ENCODE measurements around the gene HECW1. TPM values are rescaled to one million over a fixed set of nuclear protein-coding genes. Genes with fewer than 3 reads are reported as not detected.

The HECW1 gene
- total RNA-seq, 1 donor from 2014 or later, result 0.11 TPM

DNA sequence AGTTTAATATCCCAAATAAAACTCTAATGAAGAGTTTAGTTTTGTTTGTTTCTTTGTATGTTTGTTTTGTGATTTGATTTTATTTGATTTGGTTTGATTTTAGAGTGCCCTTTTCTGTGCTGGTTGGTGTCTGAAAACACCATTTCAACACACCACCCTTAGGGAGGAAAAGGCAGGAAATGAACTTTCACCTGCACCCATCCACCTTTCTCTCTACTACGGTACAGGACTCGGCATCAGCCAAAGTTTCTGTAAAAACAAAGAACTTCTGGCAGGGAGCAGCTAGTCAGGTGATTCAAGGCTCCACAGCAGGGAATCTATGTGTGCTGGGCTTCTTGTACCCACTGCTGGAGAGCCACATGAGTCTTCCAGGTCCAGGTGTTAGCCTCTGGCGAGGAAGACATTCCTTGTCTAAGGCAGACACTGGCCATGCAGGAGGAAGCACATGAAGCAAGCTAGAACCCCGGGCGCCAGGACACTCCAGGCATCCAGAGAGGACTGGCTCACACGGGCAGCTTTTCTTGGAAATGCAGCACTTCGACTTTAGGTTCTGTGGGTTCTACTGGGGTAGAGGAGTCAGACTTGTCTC lies 448.4 kb downstream of the HECW1 start:
- no peaks in the 10 kb centered on the region for H3K27me3 ChIP-seq
- DNase-seq (ENCODE audit: low spot score), result no peak
- H3K79me2 ChIP-seq (ENCODE audit: low read depth), result no peaks in the 10 kb centered on the region
- no peaks in the 10 kb centered on the region for H3K9me3 ChIP-seq (ENCODE audit: low read depth)
- Mint-ChIP-seq H3K4me1 (peaks cover 3% of the 10 kb centered on the region), H3K27me3 (ENCODE audit: insufficient read depth, low read depth) (peaks cover 3% of the 10 kb centered on the region), H3K36me3 (no peaks in the 10 kb centered on the region), H3K4me3 (no peak overlapping the region), H3K9me3 (no peaks in the 10 kb centered on the region), H3K27ac (no peak overlapping the region)
- H3F3A ChIP-seq (ENCODE audit: low read depth), result peaks cover 4% of the 10 kb centered on the region
- no peaks in the 10 kb centered on the region for H3K36me3 ChIP-seq
- no peak for TF ChIP-seq EZH2 (IDR thresholded peaks at IDR 0.05)
- H4K20me1 ChIP-seq (ENCODE audit: low read depth), result no peaks in the 10 kb centered on the region
- H3K27ac ChIP-seq, result no peak overlapping the region
- no peak overlapping the region for H2AFZ ChIP-seq (replicated peaks)
- H3K4me3 ChIP-seq, result no peak overlapping the region
- H3K4me2 ChIP-seq, result no peak overlapping the region
- no peak overlapping the region for H3K9ac ChIP-seq
- peaks cover 1% of the 10 kb centered on the region for H3K4me1 ChIP-seq

DNA sequence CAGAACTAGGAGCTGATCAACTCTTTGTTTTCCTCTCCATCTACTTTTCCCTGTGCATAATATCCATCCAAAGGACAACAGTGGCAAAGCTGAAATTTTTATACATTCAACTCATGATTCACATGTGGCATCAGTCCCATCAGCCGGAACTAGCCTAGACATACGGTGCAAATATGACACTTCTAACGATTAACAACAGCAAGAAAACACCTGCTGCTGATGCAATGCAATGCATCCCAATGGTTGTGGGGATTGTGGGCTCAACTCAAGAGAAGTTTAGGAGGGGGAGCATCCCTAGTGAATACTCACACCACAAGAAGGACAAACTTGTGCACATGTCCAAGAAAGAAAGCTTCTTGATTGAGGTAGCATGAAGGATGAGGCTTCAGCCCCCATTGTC lies 449.9 kb downstream of the HECW1 start:
- peaks cover 3% of the 10 kb centered on the region for H3K27me3 Mint-ChIP-seq (ENCODE audit: insufficient read depth, low read depth)
- Histone ChIP-seq H3F3A (ENCODE audit: low read depth) (no peaks in the 10 kb centered on the region), H3K36me3 (no peaks in the 10 kb centered on the region), H2AFZ (replicated peaks) (no peak overlapping the region), H3K4me1 (no peaks in the 10 kb centered on the region), H3K4me3 (no peak overlapping the region), H4K20me1 (ENCODE audit: low read depth) (no peaks in the 10 kb centered on the region), H3K79me2 (ENCODE audit: low read depth) (no peaks in the 10 kb centered on the region), H3K27me3 (no peaks in the 10 kb centered on the region), H3K27ac (no peak overlapping the region), H3K4me2 (no peak overlapping the region), H3K9me3 (ENCODE audit: low read depth) (no peaks in the 10 kb centered on the region), H3K9ac (no peak overlapping the region)
- no peak overlapping the region for H3K27ac Mint-ChIP-seq
- H3K4me3 Mint-ChIP-seq, result no peak overlapping the region
- no peak for DNase-seq (ENCODE audit: low spot score)
- H3K4me1 Mint-ChIP-seq, result no peaks in the 10 kb centered on the region
- no peaks in the 10 kb centered on the region for H3K9me3 Mint-ChIP-seq
- TF ChIP-seq EZH2 (IDR thresholded peaks at IDR 0.05) (no peak), EZH2phosphoT487 (IDR thresholded peaks at IDR 0.05) (no peak)
- TF ChIP-seq, protein P1, sequence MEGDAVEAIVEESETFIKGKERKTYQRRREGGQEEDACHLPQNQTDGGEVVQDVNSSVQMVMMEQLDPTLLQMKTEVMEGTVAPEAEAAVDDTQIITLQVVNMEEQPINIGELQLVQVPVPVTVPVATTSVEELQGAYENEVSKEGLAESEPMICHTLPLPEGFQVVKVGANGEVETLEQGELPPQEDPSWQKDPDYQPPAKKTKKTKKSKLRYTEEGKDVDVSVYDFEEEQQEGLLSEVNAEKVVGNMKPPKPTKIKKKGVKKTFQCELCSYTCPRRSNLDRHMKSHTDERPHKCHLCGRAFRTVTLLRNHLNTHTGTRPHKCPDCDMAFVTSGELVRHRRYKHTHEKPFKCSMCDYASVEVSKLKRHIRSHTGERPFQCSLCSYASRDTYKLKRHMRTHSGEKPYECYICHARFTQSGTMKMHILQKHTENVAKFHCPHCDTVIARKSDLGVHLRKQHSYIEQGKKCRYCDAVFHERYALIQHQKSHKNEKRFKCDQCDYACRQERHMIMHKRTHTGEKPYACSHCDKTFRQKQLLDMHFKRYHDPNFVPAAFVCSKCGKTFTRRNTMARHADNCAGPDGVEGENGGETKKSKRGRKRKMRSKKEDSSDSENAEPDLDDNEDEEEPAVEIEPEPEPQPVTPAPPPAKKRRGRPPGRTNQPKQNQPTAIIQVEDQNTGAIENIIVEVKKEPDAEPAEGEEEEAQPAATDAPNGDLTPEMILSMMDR (IDR thresholded peaks at IDR 0.05), result no peak
- no peaks in the 10 kb centered on the region for H3K36me3 Mint-ChIP-seq

DNA sequence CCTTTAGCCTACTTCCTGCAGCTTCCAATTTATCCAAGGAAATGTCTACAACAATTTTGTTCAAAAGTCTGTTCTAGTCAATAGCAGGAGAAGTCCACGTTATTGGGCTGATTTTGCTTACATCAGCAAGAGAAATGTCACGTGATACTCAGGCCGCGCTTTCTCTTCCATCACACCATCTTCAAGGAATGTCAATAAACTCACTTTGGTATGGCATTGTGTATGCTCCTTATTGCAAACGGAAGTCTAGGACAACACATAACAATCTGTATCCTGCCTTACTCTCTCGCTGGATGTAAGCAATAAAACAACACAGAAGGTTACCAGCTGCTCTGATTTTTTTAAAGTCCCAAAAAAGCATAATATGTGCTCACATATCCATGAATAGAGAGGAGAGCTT lies 453.3 kb downstream of the HECW1 start:
- no peak overlapping the region for H3K27ac Mint-ChIP-seq
- Histone ChIP-seq H3K9ac (no peak overlapping the region), H4K20me1 (ENCODE audit: low read depth) (no peaks in the 10 kb centered on the region), H3K27ac (no peak overlapping the region), H3K79me2 (ENCODE audit: low read depth) (no peaks in the 10 kb centered on the region), H3K4me2 (no peak overlapping the region), H2AFZ (replicated peaks) (peak overlapping the region; percentile 19), H3F3A (ENCODE audit: low read depth) (no peaks in the 10 kb centered on the region), H3K27me3 (no peaks in the 10 kb centered on the region), H3K9me3 (ENCODE audit: low read depth) (no peaks in the 10 kb centered on the region), H3K4me3 (no peak overlapping the region), H3K4me1 (no peaks in the 10 kb centered on the region), H3K36me3 (no peaks in the 10 kb centered on the region)
- DNase-seq (ENCODE audit: low spot score), result no peak
- no peaks in the 10 kb centered on the region for H3K9me3 Mint-ChIP-seq
- TF ChIP-seq EZH2phosphoT487 (IDR thresholded peaks at IDR 0.05), result no peak
- TF ChIP-seq, protein P1 (IDR thresholded peaks at IDR 0.05), result no peak
- no peak for TF ChIP-seq EZH2 (IDR thresholded peaks at IDR 0.05)
- H3K4me3 Mint-ChIP-seq, result no peak overlapping the region
- no peaks in the 10 kb centered on the region for H3K27me3 Mint-ChIP-seq (ENCODE audit: insufficient read depth, low read depth)
- peaks cover 2% of the 10 kb centered on the region for H3K4me1 Mint-ChIP-seq
- no peaks in the 10 kb centered on the region for H3K36me3 Mint-ChIP-seq

DNA sequence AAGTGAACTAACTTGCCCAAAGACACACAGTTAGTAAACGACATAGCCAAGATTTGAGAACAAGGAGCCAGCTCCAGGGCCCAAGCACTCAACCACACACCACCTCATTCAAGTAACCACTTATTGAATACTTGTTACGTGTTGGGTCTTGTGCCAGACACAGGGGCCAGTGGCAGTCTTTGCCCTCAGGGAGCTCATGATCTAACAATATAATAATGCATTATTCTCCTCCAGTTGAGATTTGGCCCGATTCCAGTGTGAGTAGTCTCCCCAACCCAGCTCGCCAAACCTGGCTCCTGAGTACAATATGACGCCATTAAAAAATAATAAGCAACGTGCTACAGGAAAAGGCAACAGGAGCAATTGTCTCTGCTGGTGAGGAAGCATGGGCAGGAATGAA lies 456.1 kb downstream of the HECW1 start:
- no peaks in the 10 kb centered on the region for H3K27me3 ChIP-seq
- no peak overlapping the region for H3K4me2 ChIP-seq
- no peak overlapping the region for H3K4me3 ChIP-seq
- no peaks in the 10 kb centered on the region for H3K79me2 ChIP-seq (ENCODE audit: low read depth)
- no peak overlapping the region for H3K27ac ChIP-seq
- Mint-ChIP-seq H3K36me3 (no peaks in the 10 kb centered on the region), H3K4me1 (peaks cover 2% of the 10 kb centered on the region), H3K27ac (no peak overlapping the region), H3K4me3 (no peak overlapping the region), H3K9me3 (no peaks in the 10 kb centered on the region), H3K27me3 (ENCODE audit: insufficient read depth, low read depth) (no peaks in the 10 kb centered on the region)
- H3K9me3 ChIP-seq (ENCODE audit: low read depth), result no peaks in the 10 kb centered on the region
- no peak for TF ChIP-seq EZH2 (IDR thresholded peaks at IDR 0.05)
- TF ChIP-seq, protein P1 (IDR thresholded peaks at IDR 0.05), result no peak
- TF ChIP-seq EZH2phosphoT487 (IDR thresholded peaks at IDR 0.05), result no peak
- DNase-seq (ENCODE audit: low spot score), result no peak
- H3F3A ChIP-seq (ENCODE audit: low read depth), result no peaks in the 10 kb centered on the region
- H3K9ac ChIP-seq, result no peak overlapping the region
- H4K20me1 ChIP-seq (ENCODE audit: low read depth), result no peaks in the 10 kb centered on the region
- no peaks in the 10 kb centered on the region for H3K4me1 ChIP-seq
- H3K36me3 ChIP-seq, result no peaks in the 10 kb centered on the region
- no peak overlapping the region for H2AFZ ChIP-seq (replicated peaks)

All from neural progenitor cell (in vitro differentiated cells).